K562 (cell line): ENCODE measurements around the gene UBAP1L. TPM values are rescaled to one million over a fixed set of nuclear protein-coding genes. Genes with fewer than 3 reads are reported as not detected.
A peak's percentile ranks its signal among the peaks of the same experiment; 100 is the strongest.

Source experiments
- ATAC-seq: fragments of 200-7000 bp; cut with Tn5 transposase; 3 replicates; pipeline ENCODE4 v1.9.1; 2020; ENCODE audit warnings: moderate library complexity
- BruUV-seq: library from RNA; stranded (reverse); fragments of 400-500 nt; replicated peaks from 2 replicates; lab custom pipeline; 2021; lab: Mats Ljungman, UMichigan
- CTCF ChIA-PET: fragments of 300-600 bp; formaldehyde crosslinking; extraction: SDS; loops from one replicate; lab custom pipeline; 2021; ENCODE audit warnings: low intra/inter-chr PET ratio; lab: Yijun Ruan, JAX
- POLR2A ChIA-PET: fragments of 300-600, 350-650 bp; sonication (Branson Sonifier 250); formaldehyde crosslinking; extraction: SDS; loops from one replicate; lab custom pipeline; 2021; ENCODE audit warnings: antibody characterized with exemption, inconsistent platforms; lab: Yijun Ruan, JAX
- DNase-seq, 4 experiments: peaks; one replicate each; pipeline versions ENCODE4 v3.0.0 to v3.0.0-alpha.2; 2011 to 2018; ENCODE audit warnings: low spot score in 3 of 4, mixed read lengths in 3 of 4; ENCODE audit errors: extremely low read depth in 1 of 4
- FAIRE-seq: peaks from 2 replicates; lab custom pipeline; 2011; peaks lifted over from hg19 to GRCh38; lab: Jason Lieb, UNC
- H2AFZ ChIP-seq: 2 replicates; pipeline ENCODE4 v1.6.0; 2011; ENCODE audit warnings: low read depth, low read length, control low read depth, inconsistent platforms
- H3K27ac ChIP-seq: fragments of 200-600 bp; 3 replicates; pipeline ENCODE4 v1.8.0; 2011; ENCODE audit warnings: low read depth, mild to moderate bottlenecking, control low read depth, inconsistent platforms, low read length, moderate library complexity, mixed read lengths; ENCODE audit errors: extremely low read depth
- H3K27me3 ChIP-seq, 2 experiments: fragments of 300-600 bp in 1 of 2; 2 replicates in 1 of 2; 3 replicates in 1 of 2; pipeline versions ENCODE4 v1.6.0 to v1.8.0; 2011; ENCODE audit warnings: inconsistent platforms in 2 of 2, low read length in 2 of 2, mild to moderate bottlenecking in 1 of 2, mixed read lengths in 1 of 2, moderate library complexity in 1 of 2; ENCODE audit not compliant: control insufficient read depth in 2 of 2, insufficient read depth in 2 of 2
- H3K36me3 ChIP-seq: fragments of 300-600 bp; 3 replicates; pipeline ENCODE4 v1.8.0; 2011; ENCODE audit warnings: mild to moderate bottlenecking, low read length, inconsistent platforms; ENCODE audit not compliant: control insufficient read depth, insufficient read depth
- H3K4me1 ChIP-seq, 2 experiments: fragments of 200-600 bp in 1 of 2; replicated peaks in 1 of 2; 2 replicates in 1 of 2; 3 replicates in 1 of 2; pipeline versions ENCODE4 v1.5.1 to v1.8.0; 2011; ENCODE audit warnings: inconsistent platforms in 2 of 2, low read length in 2 of 2, mild to moderate bottlenecking in 1 of 2, mixed read lengths in 1 of 2, moderate library complexity in 1 of 2; ENCODE audit not compliant: control insufficient read depth in 2 of 2, insufficient read depth in 2 of 2
- H3K4me2 ChIP-seq: 2 replicates; pipeline ENCODE4 v1.6.1; 2011; ENCODE audit warnings: low read length, control low read depth, inconsistent platforms, mixed read lengths; ENCODE audit not compliant: insufficient read depth
- H3K4me3 ChIP-seq: fragments of 200-600 bp; sonication (generic), shearing (Covaris generic); 2 replicates; pipeline ENCODE4 v1.5.1; 2016; ENCODE audit warnings: control low read depth, inconsistent platforms
- H3K79me2 ChIP-seq: fragments of 200-600 bp; 3 replicates; pipeline ENCODE4 v1.8.0; 2011; ENCODE audit warnings: low read length, inconsistent platforms; ENCODE audit not compliant: control insufficient read depth, insufficient read depth
- H3K9ac ChIP-seq, 2 experiments: 2 replicates each; pipeline versions ENCODE4 v1.6.0 to v1.6.1; 2011; ENCODE audit warnings: low read depth in 2 of 2, low read length in 2 of 2, control low read depth in 1 of 2, inconsistent platforms in 1 of 2, mild to moderate bottlenecking in 1 of 2, mixed read lengths in 1 of 2; ENCODE audit not compliant: insufficient read depth in 1 of 2
- H3K9me1 ChIP-seq: one replicate; pipeline ENCODE4 v1.6.0; 2011; ENCODE audit warnings: inconsistent platforms, mild to moderate bottlenecking, low read length, moderate library complexity; ENCODE audit not compliant: control insufficient read depth, insufficient read depth
- H3K9me3 ChIP-seq: replicated peaks from 2 replicates; pipeline ENCODE4 v1.5.1; 2011; ENCODE audit warnings: low read depth, low read length, inconsistent platforms; ENCODE audit not compliant: control insufficient read depth, insufficient read depth
- H4K20me1 ChIP-seq: replicated peaks from 2 replicates; pipeline ENCODE4 v1.6.1; 2011; ENCODE audit warnings: low read length, inconsistent platforms, mixed read lengths; ENCODE audit not compliant: control insufficient read depth, insufficient read depth
- CREM ChIP-seq: IDR thresholded peaks from 2 replicates; pipeline ENCODE4 v1.6.1; 2014; ENCODE audit warnings: antibody characterized with exemption, low read depth
- L3MBTL2 ChIP-seq: fragments of 450-650 bp; IDR thresholded peaks from 2 replicates; pipeline ENCODE4 v1.6.1; 2016; ENCODE audit warnings: mild to moderate bottlenecking, moderate library complexity
- RAD21 ChIP-seq, 2 experiments: fragments of 250-450 bp in 1 of 2; fragments of 450-650 bp in 1 of 2; sonication (Bioruptor Pico) in 1 of 2; formaldehyde crosslinking in 1 of 2; IDR thresholded peaks in 1 of 2; conservative IDR thresholded peaks in 1 of 2; 2 replicates each; pipeline versions ENCODE4 v1.4.0 to v1.8.0; 2020 to 2022; ENCODE audit warnings: mild to moderate bottlenecking in 2 of 2, moderate library complexity in 1 of 2
- RCOR1 ChIP-seq, 2 experiments: IDR thresholded peaks; 2 replicates each; pipeline ENCODE4 v1.6.1; 2012; ENCODE audit warnings: low read depth in 2 of 2, low read length in 2 of 2, borderline replicate concordance in 1 of 2, improper control_type of control experiment in 1 of 2
- STAG1 ChIP-seq: sonication (generic); formaldehyde crosslinking; IDR thresholded peaks from 2 replicates; pipeline ENCODE4 v1.5.0; 2020; ENCODE audit warnings: missing genetic modification reagents, borderline replicate concordance
- YY1 ChIP-seq, 3 experiments: IDR thresholded peaks; 2 replicates each; pipeline ENCODE4 v1.6.1; 2011; ENCODE audit warnings: low read length in 2 of 3, mild to moderate bottlenecking in 2 of 3, moderate library complexity in 2 of 3, borderline replicate concordance in 1 of 3, control low read depth in 1 of 3, low read depth in 1 of 3; ENCODE audit not compliant: insufficient read depth in 3 of 3, insufficient replicate concordance in 2 of 3, control insufficient read depth in 1 of 3, insufficient read length in 1 of 3; ENCODE audit errors: extremely low read depth in 1 of 3
- ZNF197 ChIP-seq: fragments of 200-800 bp; sonication (Bioruptor generic); IDR thresholded peaks from 2 replicates; pipeline ENCODE4 v1.6.1; 2016; ENCODE audit warnings: low read depth, missing genetic modification characterization, missing compliant biosample characterization
- WGBS: fragments of 100-300 bp; shearing (Covaris generic); methylation state at CpG from one replicate; pipeline ENCODE4 v1.1.6; 2016; ENCODE audit warnings: low coverage, mixed read lengths; ENCODE audit not compliant: insufficient coverage; ENCODE audit errors: missing lambda C conversion rate; 5-methylcytosine and 5-hydroxymethylcytosine counted together
- in situ Hi-C: fragments of 300-500 bp; cut with MboI; formaldehyde crosslinking; loops from 4 replicates; pipeline ENCODE4 v1.15.0; 2018; ENCODE audit warnings: inconsistent platforms, mixed read lengths
- intact Hi-C: fragments of 100-400 bp; cut with micrococcal nuclease; formaldehyde crosslinking; loops from 2 replicates; pipeline ENCODE4 v1.14.2; 2022
- polyA plus RNA-seq, 8 experiments: library from polyadenylated mRNA; depleted of rRNA in 4 of 8; stranded (reverse) in 5 of 8; unstranded in 3 of 8; fragments of >200 nt; fragmentation: Nextera tagmentation in 2 of 8; fragmentation: Illumina TruSeq in 1 of 8; extraction: Ambion mirVana in 2 of 8; extraction: Trizol in 1 of 8; gene quantifications; 2 replicates each; pipeline versions ENCODE4 v1.2.1 to v1.2.3, GENCODE V29; 2011 to 2014; ENCODE audit warnings: inconsistent platforms in 1 of 8, missing spikeins in 1 of 8
- total RNA-seq, 7 experiments: library from RNA; depleted of rRNA in 6 of 7; stranded (reverse); fragments of >200 nt in 6 of 7; fragmentation: Illumina TruSeq in 2 of 7; extraction: Trizol in 2 of 7; gene quantifications; 2 replicates each; pipeline versions ENCODE4 v1.2.1 to v1.2.3, GENCODE V29; 2011 to 2021; ENCODE audit warnings: low replicate concordance in 1 of 7
- TF ChIP-seq, protein P1 (sequence below), 3 experiments: IDR thresholded peaks in 2 of 3; conservative IDR thresholded peaks in 1 of 3; 2 replicates each; pipeline ENCODE4 v1.5.1; 2011 to 2012; ENCODE audit warnings: low read length in 3 of 3, mild to moderate bottlenecking in 3 of 3, control low read depth in 2 of 3, improper control_type of control experiment in 1 of 3, inconsistent platforms in 1 of 3, low read depth in 1 of 3, mixed read lengths in 1 of 3, moderate library complexity in 1 of 3; ENCODE audit not compliant: insufficient read depth in 2 of 3
- TF ChIP-seq, protein P2 (sequence below): fragments of 450-650 bp; IDR thresholded peaks from 2 replicates; pipeline ENCODE4 v1.6.1; 2018; ENCODE audit not compliant: partially characterized antibody
- TF ChIP-seq, protein P3 (sequence below): fragments of 450-650 bp; IDR thresholded peaks from 2 replicates; pipeline ENCODE4 v1.6.1; 2016

UBAP1L gene
- total and polyA plus RNA-seq, 9 of the 15 experiments (the other 6 are each of a cell fraction or from before 2014, with no cell fraction given), result 0.16 to 0.71 (median 0.41) TPM; not detected in 2

DNA sequence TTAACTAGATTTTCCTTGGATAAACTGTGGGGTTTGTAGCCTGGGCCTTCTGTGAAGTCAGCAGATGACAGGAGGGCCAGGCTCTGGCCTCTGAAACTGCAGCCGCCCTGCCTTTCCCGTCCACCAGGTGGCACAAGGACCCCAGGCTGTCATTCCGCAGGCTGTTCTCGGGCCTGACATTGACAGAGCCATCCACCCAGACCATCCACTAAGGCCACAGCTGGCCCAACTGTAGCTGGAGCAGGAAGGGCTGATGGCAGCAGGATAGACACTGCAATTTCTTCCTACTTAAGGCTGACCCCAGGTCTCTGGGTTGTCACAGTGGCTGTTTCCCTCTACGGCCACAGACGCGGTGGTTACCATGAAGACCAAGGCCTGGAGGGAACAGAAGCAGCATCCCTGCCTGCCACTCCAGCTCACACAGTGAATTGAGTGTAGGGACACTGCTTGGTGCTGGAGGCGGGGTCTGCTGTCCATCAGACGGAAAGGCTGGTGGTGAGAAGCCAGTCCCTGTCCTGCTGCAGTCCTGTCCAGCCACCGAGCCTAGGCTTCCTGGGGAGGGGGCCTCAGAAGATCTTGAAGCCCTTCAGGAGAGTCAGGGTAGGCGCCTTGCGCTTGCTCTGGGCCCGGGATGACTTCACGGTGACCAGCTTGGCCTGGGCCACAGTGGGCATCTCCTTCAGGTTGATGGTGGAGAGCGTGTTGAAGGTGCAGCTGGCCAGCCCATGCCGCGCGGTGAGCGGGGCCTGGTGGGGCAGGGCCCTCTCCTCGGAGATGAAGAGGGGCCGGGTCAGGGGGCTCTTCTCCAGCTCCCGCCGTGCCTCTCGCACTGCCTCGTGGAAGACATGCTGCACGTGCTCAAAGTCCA is 60.4 kb downstream of the UBAP1L start:
- 37% methylated on average over 19 of the region's 26 CpGs for WGBS
- ATAC-seq (peak; percentile 92), FAIRE-seq (peak; percentile 91), DNase-seq (peak; percentile 76 to 81 (median 80))
- in situ Hi-C loops, result loop anchor here (10.0 kb wide), 2 partner anchors 240 to 330 kb away; partner anchors contain the start of gene RNU5A-1
- no peak overlapping the region for H3K4me2 ChIP-seq
- intact Hi-C loops, result loop anchor here (1.0 to 5.0 kb wide), 4 partner anchors 32 to 248 kb away; partner anchors contain the start of genes CLPX and RNU5B-1
- BruUV-seq, result no TSS peak
- H2AFZ ChIP-seq, result no peak overlapping the region
- H3K27me3 ChIP-seq, result peaks cover 0 to 16% of the 10 kb centered on the region in 2 experiments; a peak in 3 of 5 replicates
- no peaks in the 10 kb centered on the region for H3K9me3 ChIP-seq
- H3K79me2 ChIP-seq, result no peaks in the 10 kb centered on the region
- H3K27ac ChIP-seq, result no peak overlapping the region
- POLR2A ChIA-PET, result interaction anchor here (0.6 to 1.4 kb wide), 3 partner anchors 10 to 345 kb away, joined by 3 to 7 read pairs (median 3); partner anchors contain the start of genes RNU5B-1 and SLC51B
- H3K9ac ChIP-seq, result no peak overlapping the region
- H3K4me3 ChIP-seq, result no peak overlapping the region
- no peaks in the 10 kb centered on the region; the same call in 1 of the 2 replicates for H4K20me1 ChIP-seq
- CTCF ChIA-PET, result interaction anchor here (0.5 to 2.1 kb wide), 11 partner anchors 21 to 334 kb away, joined by 3 to 11 read pairs (median 4); partner anchors contain the start of gene RNU5B-1
- H3K9me1 ChIP-seq, result no peaks in the 10 kb centered on the region
- H3K4me1 ChIP-seq, result peaks cover 5 to 11% of the 10 kb centered on the region in 2 experiments; a peak in 3 of 5 replicates
- H3K36me3 ChIP-seq, result no peaks in the 10 kb centered on the region
- 0 out of 2 replicates have a peak, but pooled peaks have one; percentile 46 for TF ChIP-seq CREM
- TF ChIP-seq RCOR1 (IDR thresholded peaks at IDR 0.05; ENCODE audit: borderline replicate concordance in 1 of 2, low read depth in 2 of 2, low read length in 2 of 2), result 0 out of 4 replicates have a peak, but pooled peaks of 1 of the 2 experiments have one; percentile 32
- 0 out of 2 replicates have a peak, but pooled peaks have one; percentile 17 for TF ChIP-seq L3MBTL2
- TF ChIP-seq STAG1, result peak; percentile 69; the same call in 1 of the 2 replicates
- TF ChIP-seq, protein P1, sequence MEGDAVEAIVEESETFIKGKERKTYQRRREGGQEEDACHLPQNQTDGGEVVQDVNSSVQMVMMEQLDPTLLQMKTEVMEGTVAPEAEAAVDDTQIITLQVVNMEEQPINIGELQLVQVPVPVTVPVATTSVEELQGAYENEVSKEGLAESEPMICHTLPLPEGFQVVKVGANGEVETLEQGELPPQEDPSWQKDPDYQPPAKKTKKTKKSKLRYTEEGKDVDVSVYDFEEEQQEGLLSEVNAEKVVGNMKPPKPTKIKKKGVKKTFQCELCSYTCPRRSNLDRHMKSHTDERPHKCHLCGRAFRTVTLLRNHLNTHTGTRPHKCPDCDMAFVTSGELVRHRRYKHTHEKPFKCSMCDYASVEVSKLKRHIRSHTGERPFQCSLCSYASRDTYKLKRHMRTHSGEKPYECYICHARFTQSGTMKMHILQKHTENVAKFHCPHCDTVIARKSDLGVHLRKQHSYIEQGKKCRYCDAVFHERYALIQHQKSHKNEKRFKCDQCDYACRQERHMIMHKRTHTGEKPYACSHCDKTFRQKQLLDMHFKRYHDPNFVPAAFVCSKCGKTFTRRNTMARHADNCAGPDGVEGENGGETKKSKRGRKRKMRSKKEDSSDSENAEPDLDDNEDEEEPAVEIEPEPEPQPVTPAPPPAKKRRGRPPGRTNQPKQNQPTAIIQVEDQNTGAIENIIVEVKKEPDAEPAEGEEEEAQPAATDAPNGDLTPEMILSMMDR (IDR thresholded peaks at IDR 0.05 in 2 of 3, conservative IDR thresholded peaks at IDR 0.05 in 1 of 3; ENCODE audit: insufficient read depth in 2 of 3, low read depth in 1 of 3, low read length in 3 of 3), result peak; percentile 93 to 94 (median 93)
- TF ChIP-seq RAD21 (CRISPR knock-in tag; conservative IDR thresholded peaks at IDR 0.05 in 1 of 2, IDR thresholded peaks at IDR 0.05 in 1 of 2), result peak; percentile 72 to 93
- TF ChIP-seq, protein P2, sequence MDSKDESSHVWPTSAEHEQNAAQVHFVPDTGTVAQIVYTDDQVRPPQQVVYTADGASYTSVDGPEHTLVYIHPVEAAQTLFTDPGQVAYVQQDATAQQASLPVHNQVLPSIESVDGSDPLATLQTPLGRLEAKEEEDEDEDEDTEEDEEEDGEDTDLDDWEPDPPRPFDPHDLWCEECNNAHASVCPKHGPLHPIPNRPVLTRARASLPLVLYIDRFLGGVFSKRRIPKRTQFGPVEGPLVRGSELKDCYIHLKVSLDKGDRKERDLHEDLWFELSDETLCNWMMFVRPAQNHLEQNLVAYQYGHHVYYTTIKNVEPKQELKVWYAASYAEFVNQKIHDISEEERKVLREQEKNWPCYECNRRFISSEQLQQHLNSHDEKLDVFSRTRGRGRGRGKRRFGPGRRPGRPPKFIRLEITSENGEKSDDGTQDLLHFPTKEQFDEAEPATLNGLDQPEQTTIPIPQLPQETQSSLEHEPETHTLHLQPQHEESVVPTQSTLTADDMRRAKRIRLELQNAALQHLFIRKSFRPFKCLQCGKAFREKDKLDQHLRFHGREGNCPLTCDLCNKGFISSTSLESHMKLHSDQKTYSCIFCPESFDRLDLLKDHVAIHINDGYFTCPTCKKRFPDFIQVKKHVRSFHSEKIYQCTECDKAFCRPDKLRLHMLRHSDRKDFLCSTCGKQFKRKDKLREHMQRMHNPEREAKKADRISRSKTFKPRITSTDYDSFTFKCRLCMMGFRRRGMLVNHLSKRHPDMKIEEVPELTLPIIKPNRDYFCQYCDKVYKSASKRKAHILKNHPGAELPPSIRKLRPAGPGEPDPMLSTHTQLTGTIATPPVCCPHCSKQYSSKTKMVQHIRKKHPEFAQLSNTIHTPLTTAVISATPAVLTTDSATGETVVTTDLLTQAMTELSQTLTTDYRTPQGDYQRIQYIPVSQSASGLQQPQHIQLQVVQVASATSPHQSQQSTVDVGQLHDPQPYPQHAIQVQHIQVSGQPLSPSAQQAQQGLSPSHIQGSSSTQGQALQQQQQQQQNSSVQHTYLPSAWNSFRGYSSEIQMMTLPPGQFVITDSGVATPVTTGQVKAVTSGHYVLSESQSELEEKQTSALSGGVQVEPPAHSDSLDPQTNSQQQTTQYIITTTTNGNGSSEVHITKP, result no peak
- no peak for TF ChIP-seq ZNF197 (CRISPR knock-in tag)
- TF ChIP-seq, protein P3, sequence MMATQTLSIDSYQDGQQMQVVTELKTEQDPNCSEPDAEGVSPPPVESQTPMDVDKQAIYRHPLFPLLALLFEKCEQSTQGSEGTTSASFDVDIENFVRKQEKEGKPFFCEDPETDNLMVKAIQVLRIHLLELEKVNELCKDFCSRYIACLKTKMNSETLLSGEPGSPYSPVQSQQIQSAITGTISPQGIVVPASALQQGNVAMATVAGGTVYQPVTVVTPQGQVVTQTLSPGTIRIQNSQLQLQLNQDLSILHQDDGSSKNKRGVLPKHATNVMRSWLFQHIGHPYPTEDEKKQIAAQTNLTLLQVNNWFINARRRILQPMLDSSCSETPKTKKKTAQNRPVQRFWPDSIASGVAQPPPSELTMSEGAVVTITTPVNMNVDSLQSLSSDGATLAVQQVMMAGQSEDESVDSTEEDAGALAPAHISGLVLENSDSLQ, result peak; percentile 78
- peak in 1 of 3 experiments; percentile 27 for TF ChIP-seq YY1 (IDR thresholded peaks at IDR 0.05; ENCODE audit: borderline replicate concordance in 1 of 3, control insufficient read depth in 1 of 3, extremely low read depth in 1 of 3, insufficient read depth in 3 of 3, insufficient read length in 1 of 3, insufficient replicate concordance in 2 of 3, low read depth in 1 of 3, low read length in 2 of 3)
